GM06990 (cell line): ENCODE results near the gene CDC42BPB.

Experiments used
- DNase-seq: peaks from one replicate; pipeline ENCODE4 v3.0.0-alpha.2; 2011; ENCODE audit not compliant: insufficient read length; ENCODE audit errors: extremely low read depth
- H3K27me3 ChIP-seq: replicated peaks from 2 replicates; pipeline ENCODE4 v1.6.0; 2011; ENCODE audit warnings: low read length; ENCODE audit not compliant: control insufficient read depth, insufficient read depth
- H3K36me3 ChIP-seq: 2 replicates; pipeline ENCODE4 v1.5.1; 2011; ENCODE audit warnings: low read length; ENCODE audit not compliant: control insufficient read depth, insufficient read depth
- H3K4me3 ChIP-seq: replicated peaks from 2 replicates; pipeline ENCODE4 v1.5.1; 2011; ENCODE audit warnings: low read depth, mild to moderate bottlenecking, control low read depth, low read length
- CTCF ChIP-seq: IDR thresholded peaks from 2 replicates; pipeline ENCODE4 v1.5.1; 2011; ENCODE audit warnings: low read length, control low read depth, mild to moderate bottlenecking, inconsistent platforms; ENCODE audit not compliant: insufficient read depth, poor library complexity, severe bottlenecking

CDC42BPB gene

GRCh38 chr14:103085106-103086091 is 28.1 kb upstream of the CDC42BPB start:
- no peak for DNase-seq

GRCh38 chr14:103084021-103084919 is 26.9 kb upstream of the CDC42BPB start, which contains the start of gene LBHD2:
Gene LBHD2, plus strand, starts transcription at chr14:103084210. Its CDS starts 1,803 bp downstream, at chr14:103086013.
- DNase-seq, result no peak
- no peak for TF ChIP-seq CTCF
- Histone ChIP-seq H3K27me3 (peaks cover 1% of the 10 kb centered on the region; the same call in 1 of the 2 replicates), H3K4me3 (no peak within 1 kb of the TSS), H3K36me3 (no peaks in the 10 kb centered on the region)

More at GRCh38 chr14:103085106-103086091, 28.1 kb upstream of the CDC42BPB start:
- no peak overlapping the region for H3K4me3 ChIP-seq
- peak; percentile 48 for TF ChIP-seq CTCF
- peaks cover 1% of the 10 kb centered on the region; the same call in 1 of the 2 replicates for H3K27me3 ChIP-seq
- H3K36me3 ChIP-seq, result no peaks in the 10 kb centered on the region

GRCh38 chr14:103081951-103082350 is 24.6 kb upstream of the CDC42BPB start:
- no peak for TF ChIP-seq CTCF
- H3K27me3 ChIP-seq, result peaks cover 1% of the 10 kb centered on the region; the same call in 1 of the 2 replicates
- H3K4me3 ChIP-seq, result no peak overlapping the region
- no peaks in the 10 kb centered on the region for H3K36me3 ChIP-seq
- no peak for DNase-seq

- Histone ChIP-seq H3K4me3 (no peak overlapping the region), H3K27me3 (no peaks in the 10 kb centered on the region; the same call in 1 of the 2 replicates), H3K36me3 (no peaks in the 10 kb centered on the region)
- no peak for DNase-seq
- TF ChIP-seq CTCF, result no peak
Measured at GRCh38 chr14:103078860-103079587, 21.7 kb upstream of the CDC42BPB start.

- Histone ChIP-seq H3K4me3 (no peak overlapping the region), H3K27me3 (no peaks in the 10 kb centered on the region), H3K36me3 (no peaks in the 10 kb centered on the region)
- DNase-seq, result no peak
- TF ChIP-seq CTCF, result peak; percentile 85
Measured at GRCh38 chr14:103078420-103078749, 21.0 kb upstream of the CDC42BPB start.
